Lung (tissue), 12 donors: ENCODE measurements around the gene B4GAT1. TPM values are rescaled to one million over a fixed set of nuclear protein-coding genes. Genes with fewer than 3 reads are reported as not detected.

ENCODE experiments used
- ATAC-seq: fragments of 200-7000 bp; cut with Tn5 transposase; one replicate; pipeline ENCODE4 v1.9.1; 2020; ENCODE audit warnings: moderate number of reproducible peaks; ENCODE audit not compliant: insufficient read depth, low FRiP score
- DNase-seq, 3 donors: peaks; one replicate each; pipeline ENCODE4 v3.0.0-alpha.2; 2013 to 2017
- H3K27ac ChIP-seq, 2 donors: one replicate each; pipeline ENCODE4 v1.5.1; 2013; ENCODE audit warnings: mild to moderate bottlenecking in 2 of 2, moderate library complexity in 2 of 2, control low read depth in 1 of 2, inconsistent platforms in 1 of 2, low read depth in 1 of 2, low read length in 1 of 2
- H3K27me3 ChIP-seq, 3 donors: one replicate each; pipeline ENCODE4 v1.5.1; 2013; ENCODE audit warnings: low read length in 2 of 3; ENCODE audit not compliant: control insufficient read depth in 3 of 3, insufficient read depth in 3 of 3
- H3K36me3 ChIP-seq, 4 donors: one replicate each; pipeline ENCODE4 v1.5.1; 2013; ENCODE audit warnings: low read length in 4 of 4, mild to moderate bottlenecking in 1 of 4, moderate library complexity in 1 of 4; ENCODE audit not compliant: control insufficient read depth in 4 of 4, insufficient read depth in 4 of 4
- H3K4me1 ChIP-seq, 5 donors: one replicate each; pipeline ENCODE4 v1.5.1; 2013; ENCODE audit warnings: low read length in 5 of 5, mild to moderate bottlenecking in 2 of 5, moderate library complexity in 1 of 5; ENCODE audit not compliant: control insufficient read depth in 5 of 5, insufficient read depth in 5 of 5
- H3K4me3 ChIP-seq: one replicate; pipeline ENCODE4 v1.5.1; 2013; ENCODE audit warnings: mild to moderate bottlenecking, control low read depth, moderate library complexity
- H3K9ac ChIP-seq, 2 donors: one replicate each; pipeline ENCODE4 v1.5.1; 2013; ENCODE audit warnings: low read length in 2 of 2, control low read depth in 1 of 2; ENCODE audit not compliant: insufficient read depth in 1 of 2
- H3K9me3 ChIP-seq, 4 donors: one replicate each; pipeline ENCODE4 v1.5.1; 2013; ENCODE audit warnings: low read length in 3 of 4, mild to moderate bottlenecking in 1 of 4, moderate library complexity in 1 of 4; ENCODE audit not compliant: control insufficient read depth in 4 of 4, insufficient read depth in 3 of 4
- WGBS, 2 donors: extraction: QIAGEN DNeasy Blood & Tissue Kit; methylation state at CpG; one replicate each; pipeline ENCODE4 v1.1.7; 2013; 5-methylcytosine and 5-hydroxymethylcytosine counted together
- polyA plus RNA-seq, 2 donors: library from polyadenylated mRNA; stranded (reverse); fragments of 200-250 nt; gene quantifications; one replicate each; pipeline ENCODE4 v1.2.1, GENCODE V29; 2013
- total RNA-seq, 2 donors: library from RNA; depleted of rRNA in 1 of 2; stranded (reverse); fragments of >200 nt in 1 of 2; gene quantifications; one replicate each; pipeline ENCODE4 v1.2.1, GENCODE V29; 2014 to 2021
- TF ChIP-seq, protein P1 (sequence below): IDR thresholded peaks from 2 replicates; pipeline ENCODE4 v1.5.1; 2012; ENCODE audit warnings: mild to moderate bottlenecking; ENCODE audit errors: control extremely low read depth, extremely low read depth
- donor health status: control.
- donor health status: control.
- donor health status: Bipolar disorder and iron deficiency.
- donor health status: healthy.
- donor health status: DM: yes; HTN: yes; CAD: no.

B4GAT1 gene
- total and polyA plus RNA-seq, 4 donors, result 18.2 to 28.0 (median 24.0) TPM

- Histone ChIP-seq H3K9me3 (no peaks in the 10 kb centered on the region), H3K4me3 (no peak overlapping the region), H3K36me3 (peaks cover 0 to 47% (median 14%) of the 10 kb centered on the region in 4 donors), H3K27ac (no peak overlapping the region), H3K27me3 (no peaks in the 10 kb centered on the region), H3K4me1 (peaks cover 0 to 30% (median 14%) of the 10 kb centered on the region in 5 donors), H3K9ac (no peak overlapping the region)
- WGBS, 2 donors, result 82 to 86% methylated on average over 14 of the region's 14 CpGs
- DNase-seq (no peak), ATAC-seq (no peak)
- TF ChIP-seq, protein P1, sequence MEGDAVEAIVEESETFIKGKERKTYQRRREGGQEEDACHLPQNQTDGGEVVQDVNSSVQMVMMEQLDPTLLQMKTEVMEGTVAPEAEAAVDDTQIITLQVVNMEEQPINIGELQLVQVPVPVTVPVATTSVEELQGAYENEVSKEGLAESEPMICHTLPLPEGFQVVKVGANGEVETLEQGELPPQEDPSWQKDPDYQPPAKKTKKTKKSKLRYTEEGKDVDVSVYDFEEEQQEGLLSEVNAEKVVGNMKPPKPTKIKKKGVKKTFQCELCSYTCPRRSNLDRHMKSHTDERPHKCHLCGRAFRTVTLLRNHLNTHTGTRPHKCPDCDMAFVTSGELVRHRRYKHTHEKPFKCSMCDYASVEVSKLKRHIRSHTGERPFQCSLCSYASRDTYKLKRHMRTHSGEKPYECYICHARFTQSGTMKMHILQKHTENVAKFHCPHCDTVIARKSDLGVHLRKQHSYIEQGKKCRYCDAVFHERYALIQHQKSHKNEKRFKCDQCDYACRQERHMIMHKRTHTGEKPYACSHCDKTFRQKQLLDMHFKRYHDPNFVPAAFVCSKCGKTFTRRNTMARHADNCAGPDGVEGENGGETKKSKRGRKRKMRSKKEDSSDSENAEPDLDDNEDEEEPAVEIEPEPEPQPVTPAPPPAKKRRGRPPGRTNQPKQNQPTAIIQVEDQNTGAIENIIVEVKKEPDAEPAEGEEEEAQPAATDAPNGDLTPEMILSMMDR, result no peak
Observed at GRCh38 chr11:66339686-66340483, 7.5 kb downstream of the B4GAT1 start.

DNA sequence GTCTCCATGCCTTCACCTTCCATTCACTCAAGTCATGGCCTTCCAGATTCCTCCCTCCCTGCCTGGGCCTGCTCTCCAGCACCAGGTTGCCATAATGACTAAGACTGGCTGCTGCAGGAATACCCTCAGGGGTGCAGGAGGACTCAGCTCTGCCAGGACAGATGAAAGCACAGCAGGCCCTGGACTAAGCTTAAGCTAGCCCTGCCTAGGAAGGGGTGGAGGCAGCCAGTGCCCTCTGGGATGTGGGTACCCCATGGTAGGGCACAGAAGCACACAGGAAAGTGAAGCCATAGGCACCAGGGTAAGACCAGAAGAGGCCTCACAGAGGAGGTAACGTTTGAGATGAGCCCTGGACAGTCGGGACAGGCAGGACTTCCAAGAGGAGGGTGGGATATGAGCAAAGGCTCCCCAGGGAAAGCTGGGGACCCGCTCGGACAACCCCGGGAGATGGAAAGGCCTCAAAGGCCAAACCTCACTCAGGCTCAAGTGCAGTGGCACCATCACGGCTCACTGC lies 8.2 kb downstream of the B4GAT1 start:
- TF ChIP-seq, protein P1, result no peak
- H3K27me3 ChIP-seq, result no peaks in the 10 kb centered on the region
- no peak for ATAC-seq
- H3K36me3 ChIP-seq, result peaks cover 0 to 47% (median 14%) of the 10 kb centered on the region in 4 donors
- H3K9ac ChIP-seq, result no peak overlapping the region
- no peak for DNase-seq
- no peaks in the 10 kb centered on the region for H3K9me3 ChIP-seq
- WGBS, 2 donors, result 89 to 95% methylated on average over 6 of the region's 6 CpGs
- no peak overlapping the region for H3K27ac ChIP-seq
- peaks cover 0 to 27% (median 14%) of the 10 kb centered on the region in 5 donors for H3K4me1 ChIP-seq
- no peak overlapping the region for H3K4me3 ChIP-seq

DNA sequence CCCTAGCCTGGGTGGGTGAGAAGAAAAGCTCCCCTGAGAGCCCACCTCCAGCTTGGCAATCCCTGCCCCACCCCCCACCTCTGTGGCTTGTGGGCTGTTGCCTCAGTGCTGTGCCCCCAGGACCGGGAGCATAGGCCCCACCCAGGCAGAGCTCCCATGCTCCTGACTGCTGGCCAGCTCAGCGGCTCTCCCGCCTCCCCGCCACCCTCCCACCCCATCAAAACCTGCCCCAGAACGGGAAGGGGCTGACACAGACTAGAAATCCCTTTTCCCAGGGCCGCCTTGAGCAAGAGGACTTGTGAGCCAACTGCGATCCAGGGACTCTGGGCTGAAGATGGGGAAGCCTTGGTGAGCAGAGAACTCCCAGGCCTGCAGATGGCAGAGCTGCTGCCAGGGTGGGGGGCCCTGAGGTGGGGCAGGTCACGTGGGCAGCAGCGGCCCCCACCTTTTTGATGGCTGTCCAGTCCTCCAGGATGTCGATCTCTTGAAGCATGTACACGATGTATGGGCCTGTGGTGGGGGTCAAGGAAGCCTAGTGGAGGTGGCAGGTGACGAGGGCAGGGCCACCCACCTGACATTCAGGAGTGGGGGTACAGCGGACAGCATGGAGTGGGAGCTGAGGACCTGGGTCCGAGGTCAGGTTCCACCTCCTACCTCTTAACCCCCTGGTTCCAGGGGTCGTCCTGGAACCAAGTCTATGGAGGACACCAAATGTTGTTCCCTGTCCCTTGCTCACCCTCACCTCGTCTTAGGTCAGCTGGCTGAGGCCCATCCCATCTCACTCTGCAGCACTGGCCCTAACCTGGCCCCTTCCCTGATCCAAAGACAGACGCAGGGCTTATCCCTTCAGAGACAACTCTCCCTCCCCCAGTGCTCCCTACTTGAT lies 8.9 kb downstream of the B4GAT1 start:
- Histone ChIP-seq H3K27ac (no peak overlapping the region), H3K27me3 (no peaks in the 10 kb centered on the region), H3K4me3 (no peak overlapping the region), H3K36me3 (peaks cover 0 to 54% (median 14%) of the 10 kb centered on the region in 4 donors), H3K9me3 (no peaks in the 10 kb centered on the region), H3K4me1 (peaks cover 0 to 21% (median 10%) of the 10 kb centered on the region in 5 donors), H3K9ac (no peak overlapping the region)
- ATAC-seq (no peak), DNase-seq (no peak)
- TF ChIP-seq, protein P1, result no peak
- 87% methylated on average over 17 of the region's 17 CpGs for WGBS, 2 donors
